SIG-M5 (cell line): ENCODE results near the gene DEGS2.

Source experiments
- DNase-seq: peaks from one replicate; lab custom pipeline; 2025; lab: John Stamatoyannopoulos, UW

The DEGS2 gene

GRCh38 chr14:100132161-100132902 is 27.1 kb downstream of the DEGS2 start:
- DNase-seq: no peak

GRCh38 chr14:100131181-100131580 is 28.3 kb downstream of the DEGS2 start:
- no peak for DNase-seq

- DNase-seq: no peak
Observed at GRCh38 chr14:100130521-100130920, 28.9 kb downstream of the DEGS2 start.

DNA sequence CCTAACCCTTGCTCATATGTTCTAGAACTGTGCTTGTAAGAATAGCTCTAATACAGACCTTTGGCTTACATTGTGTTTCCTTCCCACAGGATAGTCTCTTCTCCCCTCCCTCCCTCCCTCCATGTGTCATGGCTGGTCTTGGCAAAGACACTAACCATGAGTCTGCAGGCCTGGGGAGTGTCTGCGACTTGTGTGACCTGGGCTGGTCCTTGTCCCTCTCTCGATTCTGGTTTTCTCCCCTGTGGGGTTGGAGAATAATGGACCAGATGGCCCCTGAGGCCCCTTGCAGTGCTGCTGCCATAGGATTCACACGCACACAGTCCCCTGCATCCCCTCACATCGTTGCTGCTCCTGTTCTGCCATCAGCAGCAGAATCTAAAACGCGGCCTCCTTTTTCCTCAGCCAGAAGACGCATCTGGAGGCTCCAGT is 30.3 kb downstream of the DEGS2 start:
- DNase-seq: no peak

DNA sequence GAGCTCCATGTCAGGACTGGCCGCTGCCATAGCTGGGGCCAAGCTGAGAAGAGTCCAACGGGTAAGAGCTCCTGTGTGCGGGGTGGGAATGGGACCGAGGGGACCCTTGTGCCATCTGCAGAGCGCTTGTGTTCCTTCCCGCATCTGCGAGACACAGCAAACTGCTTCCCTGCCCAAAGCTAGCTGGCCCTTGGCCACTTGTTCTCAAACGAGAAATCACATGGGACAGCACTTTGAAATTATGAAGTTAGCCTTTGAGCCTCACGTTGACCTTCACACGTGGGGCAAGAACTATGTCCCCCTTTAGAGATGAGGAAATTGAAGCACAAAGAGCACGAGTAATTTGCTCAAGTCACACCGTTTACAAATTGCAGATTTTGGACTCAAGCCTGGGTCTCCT is 30.8 kb downstream of the DEGS2 start:
- no peak for DNase-seq

DNA sequence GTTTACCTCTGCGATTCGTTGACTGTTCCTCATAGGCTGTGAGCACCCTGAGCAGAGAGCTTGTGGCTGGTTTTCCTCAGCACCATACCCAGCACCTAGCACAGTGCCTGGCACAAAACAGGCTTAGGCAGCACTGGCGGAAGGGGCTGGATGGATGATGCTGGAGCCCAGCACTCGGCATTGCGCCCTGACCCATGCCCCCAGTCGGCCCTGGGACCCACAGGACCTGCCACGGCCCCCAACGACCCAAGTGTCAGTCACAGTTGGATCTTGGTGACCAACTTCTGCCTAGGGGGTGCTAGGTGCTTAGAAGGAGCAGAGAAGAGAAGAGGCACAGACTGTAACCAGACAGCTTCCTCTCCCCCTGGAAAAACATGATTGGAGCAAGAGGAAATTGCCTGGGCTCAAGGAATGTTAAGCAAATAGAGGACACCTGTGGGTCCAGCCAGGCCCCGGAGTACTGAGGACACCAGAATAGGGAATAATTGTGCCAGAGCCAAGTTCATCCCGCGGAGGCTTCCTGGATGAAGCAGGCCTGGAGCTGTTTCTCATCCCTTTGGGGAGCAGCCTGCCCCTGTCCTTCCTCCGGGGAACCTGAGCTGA is 31.5 kb downstream of the DEGS2 start:
- no peak for DNase-seq

DNA sequence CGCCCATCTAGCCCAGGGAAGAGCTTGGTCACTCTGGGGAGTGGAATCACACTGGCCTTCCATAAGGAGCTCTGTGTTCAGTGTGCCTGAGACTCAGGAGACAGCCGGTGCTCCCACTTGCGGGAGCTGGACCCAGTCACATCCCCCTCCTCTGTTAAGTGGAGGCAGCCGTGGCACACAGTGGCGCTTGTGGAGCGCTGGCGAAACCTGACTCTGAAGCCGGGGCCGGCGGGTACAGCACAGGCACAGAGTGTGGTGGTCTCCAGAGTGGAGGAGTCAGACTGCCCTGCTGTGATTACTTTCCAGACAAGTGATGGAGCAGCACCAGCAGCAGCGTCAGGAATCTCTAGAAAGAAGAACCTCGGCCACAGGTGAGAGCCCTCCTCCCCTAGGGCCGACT is 33.0 kb downstream of the DEGS2 start:
- DNase-seq: no peak

- no peak for DNase-seq
Observed at GRCh38 chr14:100124551-100125088, 34.8 kb downstream of the DEGS2 start.

GRCh38 chr14:100123618-100124017 is 35.8 kb downstream of the DEGS2 start:
- no peak for DNase-seq

- DNase-seq: no peak
Observed at GRCh38 chr14:100122481-100123223, 36.8 kb downstream of the DEGS2 start.

DNA sequence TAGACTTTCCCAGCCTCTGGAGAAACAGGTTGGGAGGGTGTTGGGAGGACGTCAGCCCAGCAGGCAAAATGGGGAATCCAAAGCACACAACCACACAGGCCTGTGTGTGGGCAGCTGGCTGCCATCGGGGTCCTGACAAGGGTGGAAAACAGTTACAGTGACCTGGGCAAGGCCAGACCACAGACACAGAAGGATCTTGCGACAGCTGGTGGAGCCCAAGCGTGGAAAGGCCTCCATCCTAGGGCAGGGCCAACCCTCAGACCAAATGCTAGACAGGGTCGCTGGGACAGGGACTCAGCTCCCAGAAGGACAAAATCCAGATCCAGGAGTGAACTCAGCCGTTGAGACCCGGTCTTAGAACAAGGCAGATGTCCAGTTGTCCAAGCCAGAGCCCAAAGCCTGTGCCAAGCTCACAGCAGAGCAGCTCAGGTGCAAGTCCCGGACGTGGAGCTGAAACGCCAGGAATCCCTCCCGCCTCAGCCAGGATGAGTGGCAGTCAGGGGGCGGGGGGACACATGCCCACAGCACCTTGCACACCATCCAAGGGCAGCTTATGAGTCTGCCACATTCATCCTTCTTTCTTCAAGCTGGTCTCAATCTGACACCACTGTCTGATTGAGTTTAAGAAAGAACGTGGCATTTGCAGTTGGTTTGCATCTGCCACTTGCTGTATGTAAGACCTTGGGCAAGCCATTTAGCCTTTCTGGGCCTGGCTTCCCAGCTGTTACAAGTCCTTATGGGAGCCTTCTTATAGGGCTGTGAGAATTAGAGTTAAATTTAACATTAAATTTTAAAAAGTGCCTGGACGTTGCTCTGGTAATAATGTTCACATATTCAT is 37.6 kb downstream of the DEGS2 start:
- no peak for DNase-seq

GRCh38 chr14:100120522-100121269 is 38.7 kb downstream of the DEGS2 start:
- no peak for DNase-seq

- no peak for DNase-seq
Observed at GRCh38 chr14:100119251-100119650, 40.2 kb downstream of the DEGS2 start.

GRCh38 chr14:100118396-100119011 is 40.9 kb downstream of the DEGS2 start:
- DNase-seq: no peak

GRCh38 chr14:100117633-100118395 is 41.6 kb downstream of the DEGS2 start:
- DNase-seq: no peak

DNA sequence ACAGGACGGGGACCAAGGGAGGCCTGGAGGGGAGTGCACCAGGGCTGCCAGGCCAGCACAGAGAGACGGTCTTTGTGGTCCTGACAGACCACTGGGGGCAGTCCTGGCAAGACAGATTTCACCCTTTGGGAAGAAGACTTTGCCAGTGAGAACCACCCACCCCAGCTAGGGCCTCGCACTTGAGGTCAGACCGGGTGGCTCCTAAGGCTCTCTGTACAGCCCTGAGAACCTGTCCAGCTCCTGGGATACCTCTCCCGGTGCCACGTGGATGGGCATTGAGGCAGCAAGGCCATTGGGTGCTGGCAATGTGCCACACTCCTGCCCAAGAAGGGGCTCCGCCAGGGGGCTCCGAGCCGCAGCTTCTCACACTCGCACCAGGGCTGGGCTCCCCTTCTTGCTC is 42.4 kb downstream of the DEGS2 start:
- no peak for DNase-seq

DNA sequence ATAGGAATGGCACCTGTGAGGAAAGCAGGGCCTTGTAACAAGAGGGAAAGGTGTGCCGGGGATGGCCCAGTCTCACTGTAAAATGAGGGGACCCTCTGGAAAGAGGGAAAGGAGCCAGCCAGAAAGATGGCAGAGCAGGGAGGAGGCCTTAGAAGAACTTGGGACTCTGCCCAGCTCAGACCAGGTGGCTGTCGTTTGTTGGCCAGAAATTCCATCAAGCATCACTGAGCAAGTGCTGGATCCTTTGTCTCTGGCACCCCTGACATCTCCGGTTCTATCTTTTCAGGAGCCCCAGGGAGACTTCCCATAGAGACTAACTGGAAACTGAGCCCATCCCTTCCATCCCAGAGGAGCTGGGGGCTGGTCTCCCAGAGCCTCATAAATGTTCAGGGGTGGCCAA is 43.3 kb downstream of the DEGS2 start:
- DNase-seq: no peak

DNA sequence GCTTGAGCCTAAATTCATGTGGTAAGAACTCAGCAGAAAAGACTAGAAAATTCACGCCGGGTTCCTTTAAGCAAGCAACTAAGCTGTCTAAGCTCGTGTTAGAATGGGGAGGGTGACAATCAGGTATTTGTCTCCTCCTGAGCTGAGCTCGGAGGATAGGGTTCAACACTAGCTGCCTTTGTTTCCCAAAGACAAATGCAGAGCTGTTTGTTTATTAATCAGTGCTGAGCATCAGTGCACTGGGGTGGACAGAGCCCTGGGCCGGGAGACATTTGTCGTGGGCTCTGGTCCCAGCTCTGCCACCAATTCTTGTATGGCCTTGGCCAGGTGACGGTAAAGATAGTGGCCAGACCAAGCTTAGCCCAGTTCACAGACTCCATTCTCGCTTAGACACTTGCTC is 43.7 kb downstream of the DEGS2 start:
- no peak for DNase-seq

DNA sequence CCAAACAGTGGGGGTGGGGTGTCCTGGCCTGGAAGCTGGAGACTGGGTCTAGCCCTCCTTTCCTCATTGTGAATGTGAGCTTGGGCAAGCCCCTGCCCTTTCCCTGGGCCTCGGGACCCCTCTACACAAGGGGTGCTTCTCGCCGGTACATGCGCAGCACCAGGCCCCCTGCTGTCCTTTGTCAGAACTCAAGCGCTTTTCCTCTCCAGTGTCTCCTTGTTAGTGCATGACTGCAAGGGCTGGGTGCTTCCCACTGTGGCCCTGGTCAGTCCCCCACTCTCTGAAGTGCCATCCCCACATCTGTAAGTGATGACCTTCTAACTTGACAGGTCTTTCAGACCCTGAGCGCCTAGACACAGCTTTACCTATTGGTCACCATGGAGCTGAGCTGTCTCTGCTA is 44.2 kb downstream of the DEGS2 start:
- DNase-seq: no peak
